Hematopoietic multipotent progenitor cell (in vitro differentiated cells): ENCODE results near the gene MYRFL. TPM values are rescaled to one million over a fixed set of nuclear protein-coding genes. Genes with fewer than 3 reads are reported as not detected.
"Not testable (repeated sequence)": the region's sequence is repeated elsewhere in the genome, so short reads cannot be mapped to it uniquely, and the experiment has no call there.

Experiments
- DNase-seq, 3 donors: peaks; one replicate each; pipeline ENCODE4 v3.0.0-alpha.2; 2011 to 2015; ENCODE audit warnings: low read depth in 2 of 3, low spot score in 2 of 3
- total RNA-seq: library from RNA; depleted of rRNA; stranded (reverse); fragments of >200 nt; gene quantifications from one replicate; pipeline ENCODE4 v1.2.3, GENCODE V29; 2012

Gene MYRFL
- not detected for total RNA-seq

DNA sequence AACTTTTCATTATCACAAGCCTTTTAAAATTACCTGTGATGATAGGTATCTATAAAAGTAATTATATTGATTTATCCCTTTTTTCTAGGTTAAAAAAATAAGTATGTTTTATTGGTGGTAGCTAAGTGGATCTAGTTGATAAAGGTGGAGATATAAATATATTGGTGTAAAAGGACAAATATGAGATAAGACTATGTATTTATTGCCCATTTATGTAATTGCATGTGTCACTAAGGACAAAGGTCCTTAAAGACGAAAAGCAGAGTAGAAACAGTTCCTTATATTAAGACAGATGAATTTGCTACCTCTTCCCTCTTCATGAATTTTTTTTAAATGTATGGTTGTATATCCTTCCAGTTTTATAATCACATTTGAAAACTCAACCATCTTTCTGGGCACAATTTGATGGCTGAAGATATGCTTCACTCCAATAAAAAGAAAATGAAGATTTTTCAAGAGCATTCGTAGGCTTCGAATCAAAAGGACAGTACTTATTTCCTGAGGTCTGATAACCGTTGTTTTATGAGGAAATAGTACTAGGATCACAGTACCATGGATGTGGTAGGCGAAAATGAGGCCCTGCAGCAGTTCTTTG lies at the start of gene MYRFL:
TSS of gene MYRFL (plus strand) at position 262 of the 595 bp plus-strand sequence. CDS start at position 553, 291 bp downstream.
- DNase-seq = no peak

DNA sequence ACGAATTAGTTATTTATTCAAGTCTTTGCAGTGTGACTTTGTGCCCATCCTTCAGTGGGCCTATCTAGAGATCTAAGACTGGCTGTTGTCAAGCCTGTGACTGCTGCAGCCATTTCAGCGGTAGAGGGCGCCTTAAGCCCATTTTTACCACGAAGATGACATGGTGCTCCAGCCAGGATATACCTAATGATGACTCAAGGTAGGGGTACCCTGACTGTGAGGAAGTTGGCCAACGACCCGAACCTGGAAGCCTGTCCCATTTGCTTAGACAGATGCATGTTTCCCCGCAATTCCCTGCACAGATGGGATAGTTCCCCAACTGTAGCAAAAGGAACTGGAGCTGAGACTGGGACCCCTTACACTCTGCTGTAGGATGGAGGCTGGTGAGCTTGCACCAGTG lies 45.1 kb upstream of the MYRFL start:
- DNase-seq = no peak

DNA sequence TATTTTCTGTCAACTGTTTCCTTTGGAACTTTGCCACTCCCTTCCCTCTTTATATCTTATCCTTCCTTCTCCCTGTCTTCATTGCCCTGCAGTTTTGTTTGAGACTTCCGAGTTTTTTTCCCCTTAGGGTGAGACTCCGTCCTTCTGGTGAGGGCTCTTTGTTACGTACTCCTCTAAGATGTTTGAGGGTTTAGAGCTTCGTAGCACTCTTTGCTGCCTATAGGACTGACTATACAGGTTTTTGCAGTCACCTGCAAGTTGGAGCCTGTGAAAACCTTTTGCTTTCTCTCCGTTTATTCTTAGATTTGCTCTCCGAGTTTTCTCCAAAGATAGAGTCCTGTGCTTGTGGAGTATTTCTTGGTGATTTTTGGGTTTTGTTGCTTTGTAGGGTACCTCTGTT lies 41.7 kb upstream of the MYRFL start:
- DNase-seq = no peak

DNA sequence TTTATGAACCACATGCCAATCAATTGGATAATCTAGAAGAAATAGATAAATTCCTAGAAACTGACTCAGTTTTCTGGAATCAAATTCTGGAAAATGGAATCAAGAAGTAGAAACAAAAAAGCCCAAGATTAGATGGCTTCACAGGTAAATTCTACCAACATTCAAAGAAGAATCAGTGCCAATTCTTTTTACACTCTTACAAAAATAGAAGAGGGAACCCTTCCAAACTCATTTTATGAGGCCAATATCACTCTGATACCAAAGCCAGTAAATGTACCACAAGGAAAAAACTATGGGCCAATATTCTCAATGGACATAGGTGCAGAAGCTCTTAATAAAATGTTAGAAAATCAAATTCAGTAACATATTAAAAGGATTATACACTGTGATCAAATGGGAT lies 35.7 kb upstream of the MYRFL start:
- no peak for DNase-seq

DNA sequence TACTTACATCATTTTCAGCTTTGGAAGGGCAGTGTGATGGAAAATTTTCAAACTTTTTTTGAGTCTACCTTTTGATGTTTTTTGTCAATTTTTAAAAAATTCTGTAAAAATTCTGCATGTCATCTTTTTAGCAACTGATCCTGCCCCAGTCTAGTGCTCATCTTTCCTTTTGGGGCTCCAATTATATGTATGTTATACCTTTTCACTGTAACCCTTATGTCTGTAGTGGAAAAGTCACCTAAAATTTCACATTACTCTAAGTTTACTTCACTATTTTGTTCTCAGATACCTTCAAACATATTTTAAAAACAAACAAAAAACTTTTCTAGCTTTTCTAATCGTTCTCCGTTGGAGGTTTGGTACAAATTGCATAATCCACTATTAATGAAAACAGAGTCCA lies 32.5 kb upstream of the MYRFL start:
- DNase-seq = no peak

DNA sequence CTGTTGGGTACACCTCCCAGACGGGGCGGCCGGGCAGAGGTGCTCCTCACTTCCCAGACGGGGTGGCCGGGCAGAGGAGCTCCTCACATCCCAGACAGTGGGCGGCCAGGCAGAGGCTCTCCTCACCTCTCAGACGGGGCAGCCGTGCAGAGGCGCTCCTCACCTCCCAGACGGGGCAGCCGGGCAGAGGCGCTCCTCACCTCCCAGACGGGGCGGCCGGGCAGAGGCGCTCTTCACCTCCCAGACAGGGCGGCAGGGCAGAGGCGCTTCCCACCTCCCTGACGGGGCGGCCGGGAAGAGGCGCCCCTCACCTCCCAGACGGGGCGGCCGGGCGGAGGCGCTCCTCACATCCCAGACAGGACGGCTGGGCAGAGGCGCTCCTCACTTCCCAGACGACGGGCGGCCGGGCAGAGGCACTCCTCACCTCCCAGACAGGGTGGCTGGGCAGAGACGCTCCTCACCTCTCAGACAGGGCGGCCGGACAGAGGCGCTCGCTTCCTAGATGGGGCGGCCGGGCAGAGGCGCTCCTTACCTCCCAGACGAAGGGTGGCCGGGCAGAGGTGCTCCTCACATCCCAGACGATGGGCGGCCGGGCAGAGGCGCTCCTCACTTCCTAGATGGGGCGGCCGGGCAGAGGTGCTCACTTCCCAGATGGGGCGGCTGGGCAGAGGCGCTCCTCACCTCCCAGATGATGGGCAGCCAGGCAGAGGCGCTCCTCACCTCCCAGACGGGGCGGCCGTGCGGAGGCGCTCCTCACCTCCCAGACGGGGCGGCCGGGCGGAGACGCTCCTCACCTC lies 17.7 kb upstream of the MYRFL start:
- not testable (repeated sequence) for DNase-seq

DNA sequence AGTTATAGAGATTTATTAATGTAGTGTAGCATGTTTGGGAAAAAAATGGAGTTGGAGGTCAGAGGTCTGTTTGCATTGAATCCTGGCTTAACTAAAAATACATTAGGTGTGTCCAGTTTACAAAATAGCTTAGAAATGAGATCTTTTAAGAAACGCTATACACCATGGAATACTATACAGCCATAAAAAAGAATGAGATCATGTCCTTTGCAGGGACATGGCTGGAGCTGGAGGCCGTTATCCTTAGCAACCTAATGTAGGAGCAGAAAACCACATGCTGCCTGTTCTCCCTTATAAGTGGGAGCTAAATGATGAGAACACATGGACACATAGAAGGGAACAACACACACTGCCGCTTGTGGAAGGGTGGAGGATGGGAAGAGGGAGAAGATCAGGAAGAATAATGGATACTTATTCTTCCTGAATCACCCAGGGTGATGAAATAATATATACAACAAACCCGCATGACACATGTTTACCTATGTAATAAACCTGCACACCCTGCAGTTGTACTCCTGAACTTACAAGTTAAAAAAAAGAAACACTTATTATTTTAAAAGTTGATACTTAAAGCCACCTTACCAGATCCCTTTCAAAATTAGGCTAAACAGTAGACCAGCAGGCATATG lies 14.0 kb upstream of the MYRFL start:
- no peak for DNase-seq

DNA sequence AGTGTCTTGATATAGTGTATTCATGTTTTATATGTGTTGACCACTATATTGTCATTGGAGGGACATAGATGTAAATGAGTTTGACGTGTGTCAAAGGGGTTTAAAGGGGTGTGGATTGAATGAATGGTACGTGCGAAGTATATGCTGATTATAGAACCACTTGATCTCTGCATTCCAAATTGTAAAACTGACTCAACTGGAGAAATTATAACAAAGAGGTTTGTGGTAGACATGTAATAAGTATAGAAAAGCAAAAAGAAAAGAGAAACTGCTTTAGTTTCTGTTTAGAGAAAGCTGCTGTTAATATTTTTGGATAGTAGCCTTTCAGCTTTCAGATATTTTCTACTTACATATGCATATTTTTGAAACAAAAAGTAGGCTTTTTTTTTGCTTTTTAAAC lies 8.9 kb upstream of the MYRFL start:
- no peak for DNase-seq

DNA sequence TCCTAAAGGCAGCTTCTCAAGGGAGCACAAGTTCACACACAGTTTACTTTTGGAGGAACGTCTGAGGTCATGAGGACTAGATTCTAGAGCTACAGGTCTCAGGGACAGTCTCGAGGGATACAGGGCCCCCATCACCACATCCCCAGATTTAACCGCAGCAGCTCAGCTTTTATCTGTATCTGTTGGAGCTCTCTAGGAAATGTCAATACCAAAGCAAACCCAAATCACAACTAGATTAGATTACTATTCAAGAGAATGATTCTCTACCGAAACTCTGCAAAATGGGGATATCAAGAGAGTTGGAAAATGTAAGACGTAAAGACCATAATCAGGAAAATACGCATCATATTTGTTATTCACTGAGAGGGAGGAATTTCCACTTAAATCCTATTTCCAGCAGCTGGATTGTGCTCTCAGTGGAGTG lies 4.0 kb upstream of the MYRFL start:
- no peak for DNase-seq

DNA sequence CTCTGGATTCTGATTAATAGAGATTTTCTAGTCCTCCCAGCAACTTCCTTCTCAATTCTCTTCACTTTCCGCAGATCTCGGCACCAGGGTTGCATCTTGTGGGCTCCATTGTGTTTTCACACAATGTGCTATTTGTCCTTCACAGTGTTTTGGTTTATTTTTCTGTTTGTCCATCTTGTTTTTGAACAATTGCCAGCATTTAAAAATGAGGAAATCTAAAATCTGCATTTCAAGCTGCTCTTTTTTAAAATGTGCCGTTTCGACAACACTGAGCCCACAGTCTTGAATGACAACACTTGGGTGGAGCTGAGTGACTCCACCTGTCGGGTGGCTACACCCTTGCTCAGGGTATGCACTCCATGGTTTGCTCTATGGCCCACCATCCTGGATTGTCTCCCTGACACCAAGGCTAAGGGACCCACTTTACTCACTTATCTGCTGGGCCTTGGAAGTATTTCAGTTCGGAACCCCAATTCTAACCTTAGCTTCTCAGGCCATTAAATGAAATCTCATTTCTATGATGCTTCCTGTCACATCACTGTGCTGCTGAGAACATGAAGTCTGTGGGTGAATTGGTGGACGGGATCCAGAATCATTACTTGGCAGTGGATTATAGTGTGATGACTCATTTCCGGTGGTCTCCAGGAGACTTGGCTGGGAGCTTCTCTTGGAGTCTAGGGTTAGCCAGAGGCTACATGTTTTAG lies 3.4 kb upstream of the MYRFL start:
- peak in 2 of 3 donors; percentile 21 to 22 for DNase-seq

DNA sequence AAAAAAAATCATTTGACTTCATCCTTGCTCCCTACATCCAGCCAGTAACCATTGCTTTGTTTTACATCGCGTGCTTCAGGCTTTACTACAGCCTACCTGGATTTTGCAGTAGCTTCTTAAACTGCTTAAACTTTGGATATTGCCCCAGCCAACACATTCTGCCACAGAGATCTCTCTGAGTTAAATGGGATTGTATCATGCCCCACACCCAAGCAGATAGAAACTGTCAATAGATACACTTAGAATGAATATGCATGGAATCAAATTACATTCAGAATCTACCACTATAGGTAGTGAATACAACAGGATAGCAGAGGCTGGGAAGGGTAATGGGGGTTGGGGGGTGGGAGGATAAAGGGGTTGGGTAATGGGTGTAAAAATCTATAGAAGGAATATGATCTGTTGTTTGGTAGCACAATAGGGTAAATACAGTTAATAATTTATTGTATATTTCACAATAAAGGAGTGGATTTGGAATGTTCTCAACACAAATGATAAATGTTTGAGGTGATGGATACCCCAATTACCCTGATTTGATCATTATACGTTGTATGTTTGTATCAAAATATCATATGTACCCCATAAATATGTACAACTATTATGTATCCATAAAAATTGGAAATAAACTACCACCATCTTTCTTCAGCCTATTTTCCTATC lies 2.7 kb upstream of the MYRFL start:
- no peak for DNase-seq

DNA sequence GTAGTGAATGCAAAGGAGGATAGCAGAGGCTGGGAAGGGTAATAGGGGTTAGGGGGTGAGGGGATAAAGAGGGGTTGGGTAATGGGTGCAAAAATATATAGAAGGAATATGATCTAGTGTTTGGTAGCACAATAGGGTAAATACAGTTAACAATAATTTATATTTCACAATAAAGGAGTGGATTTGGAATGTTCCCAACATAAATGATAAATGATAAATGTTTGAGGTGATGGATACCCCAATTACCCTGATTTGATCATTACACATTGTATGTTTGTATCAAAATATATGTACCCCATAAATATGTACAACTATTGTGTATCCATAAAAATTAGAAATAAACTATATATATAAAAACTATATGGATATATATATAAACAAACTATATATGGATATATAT lies 999 bp upstream of the MYRFL start:
- no peak for DNase-seq

DNA sequence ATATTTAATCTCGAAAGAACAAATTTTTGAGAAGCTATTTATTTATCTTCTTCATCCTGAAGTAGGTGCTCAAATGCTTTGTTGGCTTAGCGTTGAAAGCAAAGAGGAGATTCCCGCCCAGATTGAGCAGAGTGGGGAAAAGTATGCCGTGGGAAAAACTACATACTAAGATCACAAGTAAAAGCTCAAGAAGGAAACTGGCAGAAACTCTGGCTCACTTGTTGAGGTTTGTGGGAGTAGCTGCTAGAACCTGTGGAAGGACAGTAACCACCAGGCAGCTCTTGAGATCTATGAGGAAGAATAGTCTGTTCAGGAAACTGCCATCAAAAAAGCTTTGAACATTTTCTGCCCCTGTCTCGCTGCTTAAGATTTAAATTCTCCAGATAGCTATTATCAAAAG lies 3.9 kb downstream of the MYRFL start:
- DNase-seq = no peak

DNA sequence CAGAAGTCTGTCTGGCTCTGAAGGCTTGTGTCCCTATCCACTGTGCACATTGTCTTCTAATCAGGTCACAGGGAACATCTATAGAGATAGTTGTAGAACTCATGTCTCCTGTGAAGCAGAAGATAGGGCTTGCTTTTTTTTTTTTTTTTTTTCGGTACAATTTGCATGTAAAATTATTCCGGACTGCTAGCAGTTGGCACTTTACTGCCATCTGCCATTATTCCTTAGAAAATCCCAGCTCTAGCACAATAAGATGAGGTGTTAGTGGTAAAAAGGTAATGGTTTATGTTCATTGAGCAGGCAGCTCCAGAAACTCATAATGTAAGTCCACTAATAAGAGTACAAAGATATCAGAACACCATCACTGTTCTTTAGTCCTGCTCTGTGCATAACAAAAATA lies 8.7 kb downstream of the MYRFL start:
- DNase-seq = no peak

DNA sequence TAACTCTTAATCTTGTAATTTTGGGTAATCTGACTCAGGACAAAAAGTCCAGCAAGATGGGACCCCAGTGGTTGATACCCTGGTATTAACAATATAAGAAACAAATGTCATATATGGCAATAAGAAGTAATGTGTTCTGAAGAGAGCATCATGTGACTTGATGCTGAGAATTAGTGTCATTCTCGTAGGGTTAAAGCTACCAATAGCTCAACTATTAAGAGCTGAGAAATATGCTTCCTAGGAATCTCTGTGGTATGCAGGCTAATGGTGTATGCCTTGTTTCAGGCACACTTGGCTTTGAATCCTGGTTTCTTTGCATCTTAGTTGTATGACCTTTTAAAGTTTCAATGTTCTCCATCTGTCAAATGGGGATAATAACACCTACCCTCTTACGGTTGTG lies 9.1 kb downstream of the MYRFL start:
- no peak for DNase-seq

DNA sequence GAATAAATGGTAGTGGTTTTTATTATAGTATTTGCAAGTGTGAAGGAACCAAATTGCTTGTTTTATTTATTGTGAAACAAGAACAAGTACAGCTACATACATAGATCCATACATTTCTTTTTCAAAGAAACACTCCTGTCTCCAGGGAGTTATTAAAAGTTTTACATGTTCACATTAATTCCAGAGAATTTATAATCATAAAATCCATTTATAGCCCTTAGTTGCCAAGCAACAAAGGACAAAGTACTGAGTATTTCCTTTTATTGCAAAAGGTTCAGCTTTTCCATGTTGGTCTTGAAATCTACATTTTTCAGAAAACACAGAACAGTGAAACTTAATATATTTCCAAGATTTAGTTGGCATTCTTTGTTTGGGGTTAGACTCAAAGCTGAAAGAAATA lies 9.5 kb downstream of the MYRFL start:
- no peak for DNase-seq

DNA sequence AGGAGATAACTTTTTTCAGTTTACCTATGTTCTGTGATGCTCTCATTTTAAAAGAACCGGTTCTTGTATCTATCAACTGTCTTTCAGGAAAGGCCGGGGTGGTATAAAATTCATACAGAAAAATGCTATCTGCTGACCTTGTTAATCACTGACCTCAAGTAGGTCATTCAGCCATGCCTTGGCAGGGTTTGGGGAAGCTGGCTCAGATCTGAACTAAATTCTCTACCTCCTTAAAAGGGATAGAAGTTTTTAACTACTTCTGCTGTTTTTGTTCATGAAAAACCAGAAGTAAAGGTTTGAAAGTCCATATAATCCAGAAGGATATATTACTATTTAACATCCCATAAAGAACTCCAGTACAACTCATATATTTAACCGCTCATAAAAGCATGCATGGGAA lies 10.1 kb downstream of the MYRFL start:
- no peak for DNase-seq

DNA sequence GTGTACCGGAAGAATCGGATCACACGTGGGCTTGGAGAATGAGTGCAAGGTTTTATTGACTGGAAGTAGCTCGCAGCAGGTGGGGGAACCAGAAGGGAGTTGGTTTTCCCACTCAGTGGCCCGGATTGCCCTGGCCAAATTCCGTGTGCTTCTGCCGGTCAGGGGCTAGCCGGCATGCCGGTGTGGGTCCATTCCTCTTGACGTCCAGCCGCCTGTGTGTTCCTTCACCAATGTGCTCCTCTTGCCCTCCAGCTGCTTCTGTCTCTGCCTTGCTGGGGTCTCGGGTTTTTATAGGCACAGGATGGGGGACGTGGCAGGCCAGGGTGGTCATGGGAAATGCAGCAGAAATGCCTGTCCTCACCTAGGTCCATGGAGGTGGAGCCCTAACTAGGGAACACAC lies 11.0 kb downstream of the MYRFL start:
- DNase-seq = no peak

DNA sequence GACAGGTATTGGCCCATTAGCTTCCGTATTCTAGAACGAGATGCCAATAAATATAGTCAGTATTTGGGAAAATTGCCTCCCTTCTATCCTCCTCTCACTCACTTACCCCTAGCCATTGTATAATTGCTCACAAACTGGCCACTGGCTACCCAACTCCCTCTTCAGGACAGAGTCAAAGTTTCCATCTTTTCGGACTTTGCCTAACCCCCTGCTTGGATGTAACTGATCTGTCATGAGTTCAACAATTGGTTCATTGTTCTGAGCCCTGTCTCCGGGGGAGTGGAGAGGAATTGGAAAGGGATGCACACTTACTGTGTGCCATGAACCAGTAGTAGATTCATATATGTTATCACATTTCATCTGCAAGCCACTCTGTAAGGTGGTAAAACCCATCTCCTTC lies 12.2 kb downstream of the MYRFL start:
- DNase-seq = no peak

DNA sequence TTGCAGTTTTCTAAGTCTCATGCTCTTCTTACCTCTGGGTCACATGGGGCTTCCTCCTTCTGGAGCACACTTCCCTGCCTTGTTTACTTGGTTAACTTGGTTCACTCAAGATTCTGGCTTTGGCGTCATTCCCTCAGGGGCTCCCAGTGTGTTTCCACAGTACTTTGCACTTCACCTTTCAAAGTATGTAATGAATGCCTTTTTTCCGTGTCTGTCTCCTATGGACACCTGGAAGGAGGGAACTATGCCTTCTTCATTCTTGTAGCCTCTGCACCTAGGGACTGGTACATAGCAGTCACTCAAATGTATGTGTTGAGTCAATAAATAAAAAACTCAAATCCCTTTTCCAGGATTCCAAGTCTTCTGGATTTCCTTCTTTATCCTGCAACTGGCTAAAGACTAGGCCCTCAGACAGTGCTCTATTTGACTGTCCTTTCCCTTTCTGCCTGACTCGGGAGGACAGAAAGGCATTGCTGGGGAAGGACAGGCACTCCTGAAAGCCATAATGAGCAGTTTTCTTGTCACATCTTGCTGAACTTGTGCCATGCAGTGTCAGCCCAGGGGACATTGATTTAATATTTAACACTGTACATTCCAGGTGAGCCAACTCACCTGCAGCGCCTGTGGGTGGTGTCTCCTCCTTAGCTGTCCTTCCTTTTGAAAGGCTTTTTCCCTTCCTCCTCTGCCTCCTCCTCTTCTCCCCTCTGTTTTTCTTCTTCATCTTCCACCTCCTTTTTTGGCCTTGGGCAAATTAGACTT lies 12.8 kb downstream of the MYRFL start:
- DNase-seq = no peak
